ENCODE results near the gene CNGA2.

GRCh38 chrX:151743651-151744470 is 9.3 kb downstream of the CNGA2 start:
- TF ChIP-seq KLF1 (tag; IDR thresholded peaks at IDR 0.05): no peak
- TF ChIP-seq ZNF507 (tag; conservative IDR thresholded peaks at IDR 0.05): no peak
- no peak for TF ChIP-seq EP300 (IDR thresholded peaks at IDR 0.05; ENCODE audit: low read length)
- no peak for TF ChIP-seq SPI1 (IDR thresholded peaks at IDR 0.05; ENCODE audit: borderline replicate concordance, low read depth, low read length)

All from K562 (cell line).